ENCODE data around the gene ARHGAP26. TPM values are rescaled to one million over a fixed set of nuclear protein-coding genes. Genes with fewer than 3 reads are reported as not detected.

ARHGAP26 gene
- total RNA-seq, 1 donor from 2014 or later = 35.4 TPM

DNA sequence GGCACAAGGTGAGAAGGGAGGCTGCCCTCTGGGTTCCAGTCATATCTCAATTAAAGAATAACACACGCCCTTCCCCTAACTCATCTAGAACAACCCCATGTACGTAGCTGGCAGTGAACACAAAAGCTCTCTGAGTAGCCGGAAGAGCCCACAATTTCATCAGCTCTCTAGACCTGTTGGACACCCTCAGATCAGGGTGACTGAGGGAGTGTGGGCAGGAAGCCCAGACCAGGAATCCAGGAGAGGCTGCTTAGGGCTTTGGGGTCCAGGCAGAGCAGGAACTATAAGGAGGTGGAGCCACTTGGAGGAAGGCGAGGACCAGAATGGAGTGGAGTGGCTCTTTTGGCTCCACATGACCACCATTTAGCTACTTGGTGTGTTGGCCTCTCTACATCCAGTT lies 395.9 kb downstream of the ARHGAP26 start:
- Histone ChIP-seq H3K27me3 (no peaks in the 10 kb centered on the region), H3K4me3 (no peak overlapping the region), H3K27ac (no peak overlapping the region), H3K9me3 (no peaks in the 10 kb centered on the region), H3K4me1 (peaks cover 4% of the 10 kb centered on the region), H3K36me3 (no peaks in the 10 kb centered on the region)
- DNase-seq (no peak), ATAC-seq (peak; percentile 60)
- intact Hi-C loops (cut with DNase I) = no loop called here
- TF ChIP-seq, protein P1, sequence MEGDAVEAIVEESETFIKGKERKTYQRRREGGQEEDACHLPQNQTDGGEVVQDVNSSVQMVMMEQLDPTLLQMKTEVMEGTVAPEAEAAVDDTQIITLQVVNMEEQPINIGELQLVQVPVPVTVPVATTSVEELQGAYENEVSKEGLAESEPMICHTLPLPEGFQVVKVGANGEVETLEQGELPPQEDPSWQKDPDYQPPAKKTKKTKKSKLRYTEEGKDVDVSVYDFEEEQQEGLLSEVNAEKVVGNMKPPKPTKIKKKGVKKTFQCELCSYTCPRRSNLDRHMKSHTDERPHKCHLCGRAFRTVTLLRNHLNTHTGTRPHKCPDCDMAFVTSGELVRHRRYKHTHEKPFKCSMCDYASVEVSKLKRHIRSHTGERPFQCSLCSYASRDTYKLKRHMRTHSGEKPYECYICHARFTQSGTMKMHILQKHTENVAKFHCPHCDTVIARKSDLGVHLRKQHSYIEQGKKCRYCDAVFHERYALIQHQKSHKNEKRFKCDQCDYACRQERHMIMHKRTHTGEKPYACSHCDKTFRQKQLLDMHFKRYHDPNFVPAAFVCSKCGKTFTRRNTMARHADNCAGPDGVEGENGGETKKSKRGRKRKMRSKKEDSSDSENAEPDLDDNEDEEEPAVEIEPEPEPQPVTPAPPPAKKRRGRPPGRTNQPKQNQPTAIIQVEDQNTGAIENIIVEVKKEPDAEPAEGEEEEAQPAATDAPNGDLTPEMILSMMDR (IDR thresholded peaks at IDR 0.05) = no peak

DNA sequence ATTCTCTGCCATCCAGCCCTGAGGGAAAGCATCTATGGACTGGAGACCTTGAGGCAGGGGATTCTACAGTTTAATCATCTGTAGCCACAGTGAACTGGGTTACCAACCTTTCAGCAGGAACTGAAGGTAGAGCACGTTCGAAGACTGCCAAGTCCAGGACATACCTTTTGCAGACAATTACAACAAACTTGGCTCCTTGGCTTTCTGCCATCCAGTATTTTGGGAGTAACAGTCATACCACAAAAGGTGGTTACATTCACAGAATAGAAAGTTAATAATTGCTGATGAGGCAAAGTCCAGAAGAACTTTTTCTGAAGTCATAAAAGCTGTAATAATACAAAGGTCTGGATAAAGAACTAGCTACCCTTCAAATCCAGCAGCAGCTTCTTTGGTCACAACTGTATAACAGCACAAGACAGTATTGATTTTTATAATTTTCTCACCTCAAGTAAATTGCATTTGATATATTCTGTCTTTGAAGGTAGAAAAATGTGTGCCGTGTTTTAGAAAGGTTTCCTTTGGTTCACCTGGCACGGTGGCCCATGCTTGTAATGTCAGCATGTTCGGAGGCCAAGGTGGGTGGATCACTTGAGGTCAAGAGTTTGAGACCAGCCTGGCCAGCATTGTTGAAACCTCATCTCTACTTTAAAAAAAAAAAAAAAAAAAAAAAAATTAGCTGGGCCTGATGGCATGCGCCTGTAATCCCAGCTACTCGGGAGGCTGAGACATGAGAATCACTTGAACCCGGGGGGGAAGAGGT lies 396.7 kb downstream of the ARHGAP26 start:
- H3K9me3 ChIP-seq = no peaks in the 10 kb centered on the region
- ATAC-seq (no peak), DNase-seq (no peak)
- H3K4me1 ChIP-seq = peaks cover 4% of the 10 kb centered on the region
- TF ChIP-seq, protein P1 (IDR thresholded peaks at IDR 0.05) = no peak
- H3K36me3 ChIP-seq = no peaks in the 10 kb centered on the region
- no peak overlapping the region for H3K27ac ChIP-seq
- intact Hi-C loops (cut with DNase I) = no loop called here
- no peak overlapping the region for H3K4me3 ChIP-seq
- no peaks in the 10 kb centered on the region for H3K27me3 ChIP-seq

DNA sequence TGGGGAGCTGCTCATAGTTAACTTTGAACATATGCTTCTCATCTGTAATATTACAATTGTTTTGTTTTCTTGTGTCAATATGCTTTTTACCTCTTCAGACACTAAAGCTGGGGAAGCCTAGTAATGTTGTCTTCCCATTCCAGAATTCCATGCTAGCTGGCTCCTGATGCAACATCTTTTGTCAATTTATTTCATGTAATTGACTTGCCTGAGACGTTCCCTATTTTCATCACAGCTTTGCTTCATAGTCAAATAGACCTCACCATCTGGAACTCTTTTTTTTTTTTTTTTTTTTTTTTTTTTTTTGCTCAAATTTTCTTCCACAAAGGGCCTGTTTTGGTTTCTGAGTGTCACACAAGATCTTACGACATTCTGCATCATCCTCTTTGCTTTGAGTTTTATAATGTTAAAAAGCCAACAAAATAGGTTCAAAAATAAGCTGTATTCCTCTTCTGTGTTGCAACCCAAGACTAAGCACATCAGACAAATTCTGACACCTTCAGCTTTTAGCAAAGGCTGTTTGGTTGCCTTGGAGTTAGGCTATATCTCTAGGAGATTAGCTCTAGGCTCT lies 398.1 kb downstream of the ARHGAP26 start:
- intact Hi-C loops (cut with DNase I) = no loop called here
- TF ChIP-seq, protein P1 (IDR thresholded peaks at IDR 0.05) = no peak

DNA sequence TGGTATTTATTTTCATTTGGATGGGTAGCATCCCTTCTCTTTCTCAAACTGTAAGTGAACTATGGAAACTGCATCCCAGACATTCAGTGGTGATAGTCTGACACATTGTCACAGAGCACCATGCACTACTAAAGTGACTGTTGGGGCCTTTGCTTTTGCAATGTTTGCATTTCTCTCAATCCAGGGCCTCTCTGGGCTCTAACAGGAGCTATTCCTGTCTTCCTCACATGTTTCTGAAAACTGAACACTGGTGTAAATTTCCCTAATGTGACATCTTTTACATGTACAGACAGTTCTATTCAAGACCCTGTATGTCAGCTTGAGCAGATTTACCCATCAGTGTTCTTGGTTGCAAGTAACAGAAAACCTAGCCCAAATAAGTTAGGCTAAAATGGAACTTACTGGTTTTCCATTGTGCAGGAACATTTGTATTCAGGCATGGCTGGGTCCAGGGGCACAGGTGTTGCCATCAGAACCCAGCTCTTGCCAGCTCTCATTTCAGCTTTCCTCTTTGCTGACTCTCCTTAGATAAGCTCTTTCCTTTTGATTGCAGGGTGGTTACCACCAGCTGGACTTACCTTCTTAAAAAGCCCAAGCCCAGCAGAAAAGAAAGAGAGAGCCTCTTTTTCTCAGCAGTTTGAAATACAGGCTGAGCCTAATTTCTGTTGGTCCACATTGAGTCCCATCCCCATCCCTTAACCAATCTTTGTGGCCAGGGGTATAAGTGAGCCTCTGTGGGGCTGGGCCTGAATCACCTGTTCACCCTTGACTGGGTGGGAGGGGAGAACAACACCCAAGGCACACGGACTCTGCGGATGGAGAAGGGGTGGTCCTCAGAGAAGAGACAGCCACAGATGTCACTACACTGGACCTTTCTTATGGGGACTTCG lies 399.0 kb downstream of the ARHGAP26 start:
- DNase-seq (no peak), ATAC-seq (no peak)
- no peak overlapping the region for H3K27ac ChIP-seq
- H3K27me3 ChIP-seq = no peaks in the 10 kb centered on the region
- no peaks in the 10 kb centered on the region for H3K9me3 ChIP-seq
- H3K4me1 ChIP-seq = peaks cover 4% of the 10 kb centered on the region
- no peaks in the 10 kb centered on the region for H3K36me3 ChIP-seq
- H3K4me3 ChIP-seq = no peak overlapping the region
- TF ChIP-seq, protein P1 (IDR thresholded peaks at IDR 0.05) = no peak
- intact Hi-C loops (cut with DNase I) = no loop called here

More for the DNA sequence above, 398.1 kb downstream of the ARHGAP26 start:
- Histone ChIP-seq H3K36me3 (no peaks in the 10 kb centered on the region), H3K4me1 (peaks cover 4% of the 10 kb centered on the region), H3K27ac (no peak overlapping the region), H3K4me3 (no peak overlapping the region), H3K9me3 (no peaks in the 10 kb centered on the region), H3K27me3 (no peaks in the 10 kb centered on the region)
- no peak for ATAC-seq
- no peak for DNase-seq

DNA sequence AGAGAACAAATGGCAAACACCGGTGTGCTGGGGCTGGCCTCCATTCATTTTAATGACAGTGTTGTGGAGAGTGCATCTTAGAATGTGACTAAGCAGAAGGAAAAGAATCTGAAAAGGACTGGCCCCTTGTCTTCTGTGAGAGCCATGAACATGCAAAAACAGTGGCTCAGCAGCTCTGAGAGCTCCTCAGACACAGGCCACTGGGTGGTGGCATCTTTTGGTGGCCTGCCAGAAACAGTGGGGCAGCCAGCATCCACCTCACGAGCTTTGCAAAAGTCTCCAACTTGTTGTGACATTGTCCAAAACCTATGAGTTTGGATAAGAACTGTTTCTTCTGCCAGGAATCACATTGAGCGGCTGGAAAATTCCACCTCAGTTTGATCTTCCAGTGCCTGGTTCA lies 399.9 kb downstream of the ARHGAP26 start:
- Histone ChIP-seq H3K36me3 (no peaks in the 10 kb centered on the region), H3K4me3 (no peak overlapping the region)

More for the DNA sequence above, 399.9 kb downstream of the ARHGAP26 start:
- Histone ChIP-seq H3K9me3 (no peaks in the 10 kb centered on the region), H3K27me3 (no peaks in the 10 kb centered on the region), H3K4me1 (peaks cover 4% of the 10 kb centered on the region), H3K27ac (no peak overlapping the region)
- DNase-seq (no peak), ATAC-seq (no peak)
- TF ChIP-seq, protein P1 (IDR thresholded peaks at IDR 0.05) = no peak
- intact Hi-C loops (cut with DNase I) = no loop called here
